Neuronal stem cell (in vitro differentiated cells): ENCODE data around the gene CHKA.
A peak's percentile ranks its signal among the peaks of the same experiment; 100 is the strongest.

Source experiments
- DNase-seq: peaks from one replicate; pipeline ENCODE4 v3.0.0-alpha.2; 2013; ENCODE audit warnings: low spot score
- H2AFZ ChIP-seq: one replicate; pipeline ENCODE4 v1.6.1; 2013; ENCODE audit warnings: mild to moderate bottlenecking, low read length, inconsistent platforms
- H2AK5ac ChIP-seq: 2 replicates; pipeline ENCODE4 v1.6.1; 2013; ENCODE audit warnings: low read depth, mild to moderate bottlenecking, inconsistent platforms, low read length, moderate library complexity, mixed read lengths
- H2BK120ac ChIP-seq: 2 replicates; pipeline ENCODE4 v1.6.1; 2013; ENCODE audit warnings: low read depth, mild to moderate bottlenecking, inconsistent platforms, low read length, moderate library complexity, mixed read lengths
- H2BK12ac ChIP-seq: one replicate; pipeline ENCODE4 v1.6.1; 2013; ENCODE audit warnings: low read length, inconsistent platforms
- H2BK15ac ChIP-seq: 2 replicates; pipeline ENCODE4 v1.6.1; 2013; ENCODE audit warnings: mild to moderate bottlenecking, low read length, inconsistent platforms, mixed read lengths
- H2BK5ac ChIP-seq: one replicate; pipeline ENCODE4 v1.6.1; 2013; ENCODE audit warnings: inconsistent platforms, mild to moderate bottlenecking, low read length, moderate library complexity
- H3K14ac ChIP-seq: one replicate; pipeline ENCODE4 v1.6.1; 2013; ENCODE audit warnings: low read length, inconsistent platforms
- H3K18ac ChIP-seq: 2 replicates; pipeline ENCODE4 v1.6.1; 2013; ENCODE audit warnings: low read length, inconsistent platforms
- H3K23ac ChIP-seq: 2 replicates; pipeline ENCODE4 v1.6.1; 2013; ENCODE audit warnings: low read depth, mild to moderate bottlenecking, mixed read lengths, low read length, inconsistent platforms; ENCODE audit not compliant: poor library complexity
- H3K27ac ChIP-seq: replicated peaks from 3 replicates; pipeline ENCODE4 v1.5.1; 2013; ENCODE audit warnings: low read length, inconsistent platforms
- H3K27me3 ChIP-seq, 3 experiments: 2 replicates each; pipeline ENCODE4 v1.6.1; 2013; ENCODE audit warnings: low read length in 3 of 3, mild to moderate bottlenecking in 2 of 3, inconsistent platforms in 1 of 3, low read depth in 1 of 3, mixed read lengths in 1 of 3, moderate library complexity in 1 of 3; ENCODE audit not compliant: control insufficient read depth in 3 of 3, insufficient read depth in 3 of 3
- H3K36me3 ChIP-seq, 2 donors: replicated peaks in 1 of 2; 2 replicates each; pipeline ENCODE4 v1.6.1; 2013; ENCODE audit warnings: low read length in 2 of 2; ENCODE audit not compliant: control insufficient read depth in 2 of 2, insufficient read depth in 2 of 2
- H3K4ac ChIP-seq: 2 replicates; pipeline ENCODE4 v1.6.1; 2013; ENCODE audit warnings: inconsistent platforms, mild to moderate bottlenecking, low read length, moderate library complexity
- H3K4me1 ChIP-seq, 2 donors: 1 replicate in 1 of 2; 2 replicates in 1 of 2; pipeline ENCODE4 v1.6.1; 2013; ENCODE audit warnings: low read length in 2 of 2, low read depth in 1 of 2; ENCODE audit not compliant: control insufficient read depth in 2 of 2, insufficient read depth in 1 of 2
- H3K4me2 ChIP-seq: one replicate; pipeline ENCODE4 v1.6.1; 2013; ENCODE audit warnings: mild to moderate bottlenecking, low read length, inconsistent platforms; ENCODE audit not compliant: insufficient read depth, poor library complexity, severe bottlenecking
- H3K4me3 ChIP-seq, 2 donors: 2 replicates each; pipeline ENCODE4 v1.5.1; 2013; ENCODE audit warnings: low read length in 2 of 2, mild to moderate bottlenecking in 2 of 2, inconsistent platforms in 1 of 2, moderate library complexity in 1 of 2
- H3K79me1 ChIP-seq: one replicate; pipeline ENCODE4 v1.6.1; 2013; ENCODE audit warnings: low read depth, mild to moderate bottlenecking, inconsistent platforms, low read length, moderate library complexity
- H3K9ac ChIP-seq: one replicate; pipeline ENCODE4 v1.6.1; 2013; ENCODE audit warnings: mild to moderate bottlenecking, low read depth, low read length, inconsistent platforms; ENCODE audit not compliant: poor library complexity
- H3K9me3 ChIP-seq, 2 donors: replicated peaks in 1 of 2; 2 replicates each; pipeline versions ENCODE3 to v1.6.1; 2013; ENCODE audit warnings: low read length in 2 of 2, mild to moderate bottlenecking in 2 of 2, inconsistent platforms in 1 of 2, low read depth in 1 of 2, mixed read lengths in 1 of 2, moderate library complexity in 1 of 2; ENCODE audit not compliant: control insufficient read depth in 2 of 2, insufficient read depth in 1 of 2
- H4K8ac ChIP-seq: one replicate; pipeline ENCODE4 v1.6.1; 2013; ENCODE audit warnings: low read depth, mild to moderate bottlenecking, inconsistent platforms, low read length, moderate library complexity
- H4K91ac ChIP-seq: one replicate; pipeline ENCODE4 v1.6.1; 2013; ENCODE audit warnings: low read length, low read depth, mild to moderate bottlenecking, inconsistent platforms; ENCODE audit not compliant: poor library complexity
- WGBS, 2 donors: extraction: QIAGEN DNeasy Blood & Tissue Kit; methylation state at CpG; one replicate each; pipeline ENCODE4 v1.1.7; 2013; ENCODE audit warnings: missing lambda C conversion rate in 2 of 2, mixed read lengths in 1 of 2; ENCODE audit not compliant: insufficient read length in 2 of 2, insufficient replicate concordance in 1 of 2; ENCODE audit errors: extremely low coverage in 2 of 2; 5-methylcytosine and 5-hydroxymethylcytosine counted together

CHKA gene

DNA sequence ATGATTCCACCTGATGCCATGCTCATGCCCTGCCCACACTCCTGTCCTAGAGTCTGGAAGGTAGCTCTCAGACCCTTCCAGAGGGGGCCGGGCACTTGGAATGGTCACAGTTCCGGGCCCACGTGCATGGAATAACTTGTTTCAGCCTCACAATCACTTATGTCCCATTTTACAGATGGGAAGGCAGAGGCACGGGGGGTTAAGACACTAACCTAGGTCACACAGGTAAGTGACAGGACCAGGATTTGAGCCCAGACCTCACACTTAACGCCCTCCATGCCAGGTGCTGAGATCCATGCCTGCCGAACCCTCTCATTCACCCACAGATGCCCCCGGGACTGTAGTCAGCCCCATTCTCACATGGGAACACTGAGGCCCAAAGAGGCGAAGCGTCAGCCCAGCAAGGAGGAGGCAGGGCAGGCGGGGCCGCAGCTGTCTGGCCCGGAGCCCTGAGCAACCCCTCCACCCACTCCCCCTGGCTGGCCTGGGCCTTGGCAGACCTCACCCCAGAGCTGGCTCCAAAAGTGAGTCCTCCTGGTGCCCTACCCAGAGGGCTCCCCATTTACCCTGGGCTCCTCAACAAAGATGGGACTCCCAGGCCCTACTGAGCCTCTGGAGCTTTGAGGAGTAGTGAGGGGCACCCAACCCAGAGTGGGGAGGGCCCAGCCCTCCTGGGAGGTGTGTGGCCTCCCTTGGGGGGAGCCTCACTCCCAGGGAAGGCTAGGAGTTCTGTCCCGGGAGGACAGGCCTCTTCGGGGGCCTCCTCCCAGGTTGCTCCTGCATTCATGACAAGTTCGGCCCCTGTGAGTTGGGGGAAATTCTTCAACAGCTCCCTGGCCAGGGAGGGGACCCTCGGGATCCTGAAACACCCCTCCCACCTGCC, 113.4 kb downstream of the CHKA start:
- no peaks in the 10 kb centered on the region for H3K9me3 ChIP-seq
- H3K27ac ChIP-seq, result no peak overlapping the region
- H2BK5ac ChIP-seq, result no peak overlapping the region
- no peak overlapping the region for H3K14ac ChIP-seq
- peak overlapping the region; percentile 45 for H2BK15ac ChIP-seq
- H2AFZ ChIP-seq, result no peak overlapping the region
- DNase-seq, result no peak
- H3K36me3 ChIP-seq, result no peaks in the 10 kb centered on the region
- no peak overlapping the region for H2BK12ac ChIP-seq
- H3K18ac ChIP-seq, result peak overlapping the region; percentile 53
- WGBS, 2 donors, result no CpG with 5 or more reads among the region's 16 CpGs
- H3K4me3 ChIP-seq, result no peak overlapping the region
- no peak overlapping the region for H3K9ac ChIP-seq
- H2AK5ac ChIP-seq, result peak overlapping the region; percentile 77
- H3K79me1 ChIP-seq, result peaks cover 6% of the 10 kb centered on the region
- H3K4me2 ChIP-seq, result no peak overlapping the region
- H4K91ac ChIP-seq, result no peak overlapping the region
- H3K23ac ChIP-seq, result no peak overlapping the region
- no peak overlapping the region for H4K8ac ChIP-seq
- no peak overlapping the region for H2BK120ac ChIP-seq
- no peak overlapping the region for H3K4ac ChIP-seq
- H3K27me3 ChIP-seq, result peaks cover 0 to 10% (median 0%) of the 10 kb centered on the region in 3 experiments
- H3K4me1 ChIP-seq, result peaks cover 15 to 34% of the 10 kb centered on the region in 2 donors

DNA sequence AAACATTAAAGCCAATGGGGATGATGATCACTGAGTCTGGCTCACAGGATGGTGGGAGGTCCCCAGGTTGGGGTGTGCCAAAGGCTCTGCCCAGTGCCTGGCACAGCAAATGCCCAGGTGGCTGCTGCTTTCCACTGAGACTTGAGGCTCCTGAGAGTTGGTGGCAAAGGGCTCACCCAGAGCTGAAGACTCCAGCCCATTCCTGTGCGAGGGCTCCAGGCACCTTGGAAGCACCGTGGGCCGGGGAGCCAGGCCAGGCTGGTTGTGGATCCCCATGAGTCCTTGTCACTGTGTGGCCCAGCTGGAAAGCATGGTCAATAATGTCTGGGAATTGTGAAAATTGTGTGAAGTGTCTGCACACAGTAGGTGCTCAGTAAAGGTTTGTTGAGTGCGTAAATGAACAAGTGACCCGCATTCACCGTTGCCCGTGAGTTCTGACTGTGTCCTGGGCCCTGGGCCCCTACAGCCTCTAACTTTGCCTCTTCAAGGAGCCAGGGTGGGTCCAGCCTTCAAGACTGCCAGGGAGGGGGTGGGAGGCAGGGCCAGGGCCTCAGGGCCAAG, 114.5 kb downstream of the CHKA start:
- no peak overlapping the region for H3K4me3 ChIP-seq
- no peaks in the 10 kb centered on the region for H3K36me3 ChIP-seq
- H2BK5ac ChIP-seq, result no peak overlapping the region
- no CpG with 5 or more reads among the region's 7 CpGs for WGBS, 2 donors
- no peak overlapping the region for H2AFZ ChIP-seq
- H4K8ac ChIP-seq, result no peak overlapping the region
- no peak overlapping the region for H2BK15ac ChIP-seq
- no peak overlapping the region for H3K27ac ChIP-seq
- H3K79me1 ChIP-seq, result peaks cover 6% of the 10 kb centered on the region
- no peak overlapping the region for H2BK120ac ChIP-seq
- peak overlapping the region; percentile 6 for H3K18ac ChIP-seq
- no peak overlapping the region for H3K4ac ChIP-seq
- no peak for DNase-seq
- H2AK5ac ChIP-seq, result peak overlapping the region; percentile 69
- no peak overlapping the region for H3K14ac ChIP-seq
- no peak overlapping the region for H3K9ac ChIP-seq
- H4K91ac ChIP-seq, result no peak overlapping the region
- H3K9me3 ChIP-seq, result no peaks in the 10 kb centered on the region
- H3K27me3 ChIP-seq, result peaks cover 0 to 12% (median 0%) of the 10 kb centered on the region in 3 experiments
- H2BK12ac ChIP-seq, result no peak overlapping the region
- peaks cover 15 to 27% of the 10 kb centered on the region in 2 donors for H3K4me1 ChIP-seq
- H3K4me2 ChIP-seq, result no peak overlapping the region
- no peak overlapping the region for H3K23ac ChIP-seq

DNA sequence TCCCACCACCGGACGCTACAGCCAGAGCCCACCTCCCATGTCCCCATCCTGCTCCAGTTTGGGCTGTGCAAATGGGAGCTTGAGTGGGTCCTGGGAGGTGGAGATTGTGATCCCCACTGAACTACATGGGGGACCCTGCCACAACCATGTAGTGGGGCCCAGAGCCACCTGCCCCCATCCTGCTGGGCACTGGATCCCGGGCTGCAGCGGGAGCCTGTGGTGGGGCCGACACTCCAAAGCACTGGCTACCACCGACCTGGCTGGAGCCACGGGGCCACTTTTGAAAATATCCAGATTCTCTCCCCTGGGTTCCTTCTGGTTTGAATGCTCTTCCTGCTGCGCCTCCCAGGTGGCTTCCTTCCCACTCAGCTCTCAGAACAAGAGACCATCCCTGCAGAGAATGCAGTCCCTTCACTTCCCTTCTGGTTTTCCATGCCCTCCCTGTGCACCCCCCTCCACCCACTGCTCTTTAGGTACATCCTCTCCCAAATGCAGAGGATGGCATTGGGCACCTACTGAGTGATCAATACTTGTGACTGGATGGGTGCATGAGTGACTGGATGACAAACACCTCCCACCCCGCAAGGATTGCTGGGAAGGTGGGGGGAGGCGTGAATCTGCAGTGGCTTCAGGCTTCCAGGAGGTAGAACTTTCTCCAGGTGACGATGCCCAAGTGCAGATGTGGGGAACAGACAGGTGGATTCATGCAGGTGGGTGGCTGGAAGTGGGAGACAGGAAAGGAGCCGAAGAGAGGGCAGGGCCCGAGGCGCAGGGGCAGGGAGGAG, 116.4 kb downstream of the CHKA start:
- Histone ChIP-seq H3K23ac (peak overlapping the region; percentile 95), H3K9me3 (no peaks in the 10 kb centered on the region), H4K8ac (peak overlapping the region; percentile 65), H3K14ac (peak overlapping the region; percentile 89), H2BK12ac (peak overlapping the region; percentile 99), H3K79me1 (peaks cover 6% of the 10 kb centered on the region), H3K27me3 (peaks cover 0 to 12% (median 0%) of the 10 kb centered on the region in 3 experiments), H4K91ac (peak overlapping the region; percentile 53), H2BK5ac (no peak overlapping the region), H2BK15ac (peak overlapping the region; percentile 100), H3K4me1 (peaks cover 10 to 14% of the 10 kb centered on the region in 2 donors), H3K4me2 (no peak overlapping the region), H3K4ac (peak overlapping the region; percentile 58), H3K9ac (peak overlapping the region; percentile 30), H2BK120ac (peak overlapping the region; percentile 91), H3K4me3 (peak overlapping the region; percentile 37 to 86), H2AK5ac (peak overlapping the region; percentile 97), H2AFZ (peak overlapping the region; percentile 71), H3K18ac (peak overlapping the region; percentile 89), H3K36me3 (no peaks in the 10 kb centered on the region), H3K27ac (no peak overlapping the region)
- no peak for DNase-seq
- no CpG with 5 or more reads among the region's 14 CpGs for WGBS, 2 donors
